ENCODE results near the gene BNIP1.

Gene BNIP1

GRCh38 chr5:173187054-173187743, 42.9 kb downstream of the BNIP1 start:
- Histone ChIP-seq H2BK5ac (ENCODE audit: low read depth, low read length, poor library complexity, severe bottlenecking) (no peak overlapping the region), H3K4ac (ENCODE audit: low read depth in 1 of 2, low read length in 2 of 2) (no peak overlapping the region), H2AK5ac (ENCODE audit: low read length, severe bottlenecking) (no peak overlapping the region), H3K36me3 (ENCODE audit: control insufficient read depth in 1 of 2, insufficient read depth in 2 of 2, low read depth in 1 of 2, low read length in 2 of 2) (no peaks in the 10 kb centered on the region), H3K27ac (ENCODE audit: low read length, poor library complexity, severe bottlenecking) (no peak overlapping the region), H2AFZ (ENCODE audit: low read depth, low read length) (no peak overlapping the region), H3K23ac (ENCODE audit: low read length in 2 of 2) (no peak overlapping the region), H3K14ac (ENCODE audit: low read length in 2 of 2) (no peak overlapping the region), H4K8ac (ENCODE audit: low read length) (no peak overlapping the region), H2BK120ac (ENCODE audit: low read depth, low read length) (no peak overlapping the region), H4K91ac (ENCODE audit: low read length) (no peak overlapping the region), H3K4me3 (ENCODE audit: insufficient read depth in 1 of 2, low read depth in 1 of 2, low read length in 2 of 2) (no peak overlapping the region), H2BK12ac (ENCODE audit: low read length in 2 of 2) (no peak overlapping the region), H3K9ac (ENCODE audit: low read length) (no peak overlapping the region), H3K4me1 (ENCODE audit: control insufficient read depth, insufficient read depth, low read depth, low read length) (no peaks in the 10 kb centered on the region), H3K9me3 (ENCODE audit: control insufficient read depth, low read length) (peaks cover 2% of the 10 kb centered on the region), H3K4me2 (ENCODE audit: low read length, poor library complexity, severe bottlenecking) (no peak overlapping the region), H3K27me3 (ENCODE audit: control insufficient read depth in 1 of 2, insufficient read depth in 1 of 2, low read length in 2 of 2) (peaks cover 5 to 28% of the 10 kb centered on the region in 2 experiments), H2BK15ac (ENCODE audit: low read depth, poor library complexity, severe bottlenecking) (no peak overlapping the region), H3K79me1 (replicated peaks; ENCODE audit: low read length, poor library complexity, severe bottlenecking) (no peaks in the 10 kb centered on the region), H3K18ac (ENCODE audit: low read depth in 1 of 2, low read length in 2 of 2) (no peak overlapping the region)
- 85% methylated on average over 11 of the region's 11 CpGs for WGBS
- no peak for DNase-seq

DNA sequence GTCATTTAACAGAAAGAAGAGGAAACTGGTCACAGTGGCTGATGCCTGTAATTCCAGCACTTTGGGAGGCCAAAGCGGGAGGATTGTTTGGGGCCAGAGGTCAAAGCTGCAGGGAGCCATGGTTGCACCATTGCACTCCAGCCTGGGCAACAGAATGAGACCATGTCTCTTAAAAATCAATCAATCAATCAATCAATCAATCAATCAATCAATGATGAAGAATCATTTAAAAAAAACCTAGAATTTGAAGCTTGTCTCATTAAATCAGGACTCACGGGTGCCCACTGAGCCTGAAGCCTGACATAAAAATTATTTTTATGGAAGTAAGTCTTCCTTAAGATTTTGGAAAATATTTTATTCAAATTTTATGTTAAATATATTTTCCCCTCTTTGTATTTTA, 43.9 kb downstream of the BNIP1 start:
- no peak overlapping the region for H3K4ac ChIP-seq (ENCODE audit: low read depth in 1 of 2, low read length in 2 of 2)
- H2BK120ac ChIP-seq (ENCODE audit: low read depth, low read length), result no peak overlapping the region
- no peak overlapping the region for H2BK15ac ChIP-seq (ENCODE audit: low read depth, poor library complexity, severe bottlenecking)
- H3K4me2 ChIP-seq (ENCODE audit: low read length, poor library complexity, severe bottlenecking), result no peak overlapping the region
- H2AFZ ChIP-seq (ENCODE audit: low read depth, low read length), result no peak overlapping the region
- no peak overlapping the region for H2BK12ac ChIP-seq (ENCODE audit: low read length in 2 of 2)
- no peak overlapping the region for H3K14ac ChIP-seq (ENCODE audit: low read length in 2 of 2)
- H3K4me1 ChIP-seq (ENCODE audit: control insufficient read depth, insufficient read depth, low read depth, low read length), result no peaks in the 10 kb centered on the region
- H3K18ac ChIP-seq (ENCODE audit: low read depth in 1 of 2, low read length in 2 of 2), result no peak overlapping the region
- H4K8ac ChIP-seq (ENCODE audit: low read length), result no peak overlapping the region
- no peak overlapping the region for H3K4me3 ChIP-seq (ENCODE audit: insufficient read depth in 1 of 2, low read depth in 1 of 2, low read length in 2 of 2)
- no peak for DNase-seq
- H4K91ac ChIP-seq (ENCODE audit: low read length), result no peak overlapping the region
- H3K36me3 ChIP-seq (ENCODE audit: control insufficient read depth in 1 of 2, insufficient read depth in 2 of 2, low read depth in 1 of 2, low read length in 2 of 2), result no peaks in the 10 kb centered on the region
- H3K9me3 ChIP-seq (ENCODE audit: control insufficient read depth, low read length), result no peaks in the 10 kb centered on the region
- H3K9ac ChIP-seq (ENCODE audit: low read length), result no peak overlapping the region
- H2BK5ac ChIP-seq (ENCODE audit: low read depth, low read length, poor library complexity, severe bottlenecking), result no peak overlapping the region
- 94% methylated on average over 1 of the region's 2 CpGs for WGBS
- no peaks in the 10 kb centered on the region for H3K79me1 ChIP-seq (replicated peaks; ENCODE audit: low read length, poor library complexity, severe bottlenecking)
- no peak overlapping the region for H2AK5ac ChIP-seq (ENCODE audit: low read length, severe bottlenecking)
- H3K27me3 ChIP-seq (ENCODE audit: control insufficient read depth in 1 of 2, insufficient read depth in 1 of 2, low read length in 2 of 2), result peaks cover 9 to 38% of the 10 kb centered on the region in 2 experiments
- H3K27ac ChIP-seq (ENCODE audit: low read length, poor library complexity, severe bottlenecking), result no peak overlapping the region
- H3K23ac ChIP-seq (ENCODE audit: low read length in 2 of 2), result no peak overlapping the region

GRCh38 chr5:173191015-173191414, 46.7 kb downstream of the BNIP1 start:
- 88% methylated on average over 3 of the region's 4 CpGs for WGBS
- Histone ChIP-seq H4K91ac (ENCODE audit: low read length) (no peak overlapping the region), H2AK5ac (ENCODE audit: low read length, severe bottlenecking) (no peak overlapping the region), H2AFZ (ENCODE audit: low read depth, low read length) (no peak overlapping the region), H2BK15ac (ENCODE audit: low read depth, poor library complexity, severe bottlenecking) (no peak overlapping the region), H3K14ac (ENCODE audit: low read length in 2 of 2) (no peak overlapping the region), H2BK12ac (ENCODE audit: low read length in 2 of 2) (no peak overlapping the region), H3K79me1 (replicated peaks; ENCODE audit: low read length, poor library complexity, severe bottlenecking) (no peaks in the 10 kb centered on the region), H3K4me3 (ENCODE audit: insufficient read depth in 1 of 2, low read depth in 1 of 2, low read length in 2 of 2) (no peak overlapping the region), H4K8ac (ENCODE audit: low read length) (no peak overlapping the region), H3K23ac (ENCODE audit: low read length in 2 of 2) (no peak overlapping the region), H3K27me3 (ENCODE audit: control insufficient read depth in 1 of 2, insufficient read depth in 1 of 2, low read length in 2 of 2) (peaks cover 12 to 63% of the 10 kb centered on the region in 2 experiments), H3K4ac (ENCODE audit: low read depth in 1 of 2, low read length in 2 of 2) (no peak overlapping the region), H3K18ac (ENCODE audit: low read depth in 1 of 2, low read length in 2 of 2) (no peak overlapping the region), H2BK120ac (ENCODE audit: low read depth, low read length) (no peak overlapping the region), H3K9me3 (ENCODE audit: control insufficient read depth, low read length) (peaks cover 6% of the 10 kb centered on the region), H3K27ac (ENCODE audit: low read length, poor library complexity, severe bottlenecking) (no peak overlapping the region), H3K36me3 (ENCODE audit: control insufficient read depth in 1 of 2, insufficient read depth in 2 of 2, low read depth in 1 of 2, low read length in 2 of 2) (no peaks in the 10 kb centered on the region), H3K4me1 (ENCODE audit: control insufficient read depth, insufficient read depth, low read depth, low read length) (no peaks in the 10 kb centered on the region), H3K4me2 (ENCODE audit: low read length, poor library complexity, severe bottlenecking) (no peak overlapping the region), H3K9ac (ENCODE audit: low read length) (no peak overlapping the region), H2BK5ac (ENCODE audit: low read depth, low read length, poor library complexity, severe bottlenecking) (no peak overlapping the region)
- DNase-seq, result no peak

DNA sequence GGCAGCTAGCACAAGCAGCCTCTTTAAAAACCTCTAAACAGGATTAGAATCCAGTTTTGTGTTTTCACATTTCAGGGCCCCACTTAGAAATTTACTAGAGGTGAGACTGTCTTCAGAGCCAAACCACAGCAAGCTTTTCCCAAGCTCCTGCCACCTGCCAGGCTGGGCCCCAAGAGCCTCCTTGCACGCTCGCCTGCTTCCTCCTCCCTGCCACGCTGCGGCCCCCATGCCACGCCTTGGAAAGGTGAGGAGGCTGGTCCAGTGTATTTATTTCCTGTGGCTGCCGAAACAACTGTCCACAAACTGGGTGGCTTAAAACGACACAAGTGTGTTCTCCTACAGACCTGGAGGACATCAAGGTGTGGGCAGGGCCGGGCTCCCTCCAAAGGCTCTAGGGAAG, 47.2 kb downstream of the BNIP1 start:
- Histone ChIP-seq H4K8ac (ENCODE audit: low read length) (no peak overlapping the region), H2BK120ac (ENCODE audit: low read depth, low read length) (no peak overlapping the region), H3K18ac (ENCODE audit: low read depth in 1 of 2, low read length in 2 of 2) (no peak overlapping the region), H2BK15ac (ENCODE audit: low read depth, poor library complexity, severe bottlenecking) (no peak overlapping the region), H2BK12ac (ENCODE audit: low read length in 2 of 2) (no peak overlapping the region), H2BK5ac (ENCODE audit: low read depth, low read length, poor library complexity, severe bottlenecking) (no peak overlapping the region), H3K4ac (ENCODE audit: low read depth in 1 of 2, low read length in 2 of 2) (no peak overlapping the region), H3K4me3 (ENCODE audit: insufficient read depth in 1 of 2, low read depth in 1 of 2, low read length in 2 of 2) (no peak overlapping the region), H3K14ac (ENCODE audit: low read length in 2 of 2) (no peak overlapping the region), H3K4me2 (ENCODE audit: low read length, poor library complexity, severe bottlenecking) (no peak overlapping the region), H3K4me1 (ENCODE audit: control insufficient read depth, insufficient read depth, low read depth, low read length) (no peaks in the 10 kb centered on the region), H3K27me3 (ENCODE audit: control insufficient read depth in 1 of 2, insufficient read depth in 1 of 2, low read length in 2 of 2) (peaks cover 18 to 69% of the 10 kb centered on the region in 2 experiments), H3K9me3 (ENCODE audit: control insufficient read depth, low read length) (peaks cover 6% of the 10 kb centered on the region), H3K36me3 (ENCODE audit: control insufficient read depth in 1 of 2, insufficient read depth in 2 of 2, low read depth in 1 of 2, low read length in 2 of 2) (no peaks in the 10 kb centered on the region), H3K23ac (ENCODE audit: low read length in 2 of 2) (no peak overlapping the region), H2AK5ac (ENCODE audit: low read length, severe bottlenecking) (no peak overlapping the region), H3K9ac (ENCODE audit: low read length) (no peak overlapping the region), H3K27ac (ENCODE audit: low read length, poor library complexity, severe bottlenecking) (no peak overlapping the region), H3K79me1 (replicated peaks; ENCODE audit: low read length, poor library complexity, severe bottlenecking) (no peaks in the 10 kb centered on the region), H4K91ac (ENCODE audit: low read length) (no peak overlapping the region), H2AFZ (ENCODE audit: low read depth, low read length) (no peak overlapping the region)
- 89% methylated on average over 8 of the region's 8 CpGs for WGBS
- DNase-seq, result no peak
